GM19035 (cell line): ENCODE measurements around the gene ERCC1.

ENCODE experiments used
- ATAC-seq: cut with Tn5 transposase; IDR thresholded peaks from one replicate; pipeline ENCODE4 v1.9.1; 2021; ENCODE audit not compliant: unreplicated experiment

The ERCC1 gene

GRCh38 chr19:45368737-45369340 lies 54.9 kb downstream of the ERCC1 start:
- ATAC-seq = no peak

GRCh38 chr19:45368127-45368526 lies 55.6 kb downstream of the ERCC1 start:
- no peak for ATAC-seq

DNA sequence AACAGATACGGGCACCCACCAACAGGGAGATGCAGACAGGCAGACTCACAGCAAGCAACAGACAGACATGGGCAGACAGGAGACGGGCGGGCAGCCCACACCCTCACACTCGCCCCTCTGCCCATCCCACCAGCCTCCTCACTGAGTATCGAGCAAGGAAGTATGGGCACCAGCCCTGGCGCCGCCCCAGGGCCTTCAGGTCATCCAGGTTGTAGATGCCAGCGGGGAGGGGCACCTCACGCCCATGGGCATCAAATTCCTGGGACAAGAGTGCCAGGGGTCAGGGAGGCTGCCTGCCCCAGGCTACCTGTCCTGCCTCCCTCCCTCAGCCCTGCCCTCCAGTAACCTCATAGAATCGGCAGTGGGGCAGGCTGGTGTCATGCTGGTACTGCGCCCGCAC lies 59.0 kb downstream of the ERCC1 start:
- ATAC-seq = no peak

GRCh38 chr19:45363861-45364459 lies 59.8 kb downstream of the ERCC1 start:
- no peak for ATAC-seq

DNA sequence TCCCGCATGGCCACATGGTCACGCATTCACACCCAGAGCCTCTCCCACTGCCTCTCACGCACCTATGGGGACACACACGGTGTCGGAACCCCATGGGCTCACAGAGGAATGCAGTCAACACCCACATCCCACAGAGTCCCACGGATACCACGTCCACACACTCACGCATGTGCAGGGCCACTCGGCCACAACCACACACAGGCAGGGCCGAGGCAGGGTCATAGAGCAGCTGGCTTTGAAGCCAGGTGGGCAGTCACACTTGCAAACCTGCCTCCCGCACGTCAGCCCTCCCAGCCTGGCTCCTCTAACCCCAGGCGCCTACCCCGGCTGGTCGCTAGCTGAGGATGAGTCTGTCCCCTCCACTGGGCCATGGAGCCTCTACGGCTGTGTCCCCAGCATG lies 61.4 kb downstream of the ERCC1 start:
- ATAC-seq = no peak

GRCh38 chr19:45361608-45362007 lies 62.1 kb downstream of the ERCC1 start:
- no peak for ATAC-seq

GRCh38 chr19:45358213-45358792 lies 65.4 kb downstream of the ERCC1 start:
- no peak for ATAC-seq

GRCh38 chr19:45357445-45357783 lies 66.3 kb downstream of the ERCC1 start:
- ATAC-seq = no peak
